ENCODE measurements around the gene NEDD4L. TPM values are rescaled to one million over a fixed set of nuclear protein-coding genes. Genes with fewer than 3 reads are reported as not detected.

Gene NEDD4L
- total RNA-seq, 4 donors from 2014 or later: 44.0 to 104 (median 59.6) TPM

GRCh38 chr18:58309610-58310239 is 265.7 kb downstream of the NEDD4L start:
- 88% methylated on average over 7 of the region's 7 CpGs for WGBS
- Histone ChIP-seq H3K27me3 (no peaks in the 10 kb centered on the region), H3K36me3 (no peaks in the 10 kb centered on the region), H3K4me3 (no peak overlapping the region), H3K4me1 (peaks cover 27% of the 10 kb centered on the region), H3K27ac (peak overlapping the region; percentile 28), H3K9me3 (no peaks in the 10 kb centered on the region)
- no peak for TF ChIP-seq POLR2AphosphoS5 (IDR thresholded peaks at IDR 0.05)
- TF ChIP-seq CTCF (IDR thresholded peaks at IDR 0.05): no peak
- TF ChIP-seq EP300 (IDR thresholded peaks at IDR 0.05): no peak
- TF ChIP-seq POLR2A (IDR thresholded peaks at IDR 0.05): no peak
- DNase-seq (ENCODE audit: low spot score in 2 of 2): no peak

GRCh38 chr18:58310517-58310916 is 266.5 kb downstream of the NEDD4L start:
- H3K27ac ChIP-seq: peak overlapping the region; percentile 46
- H3K27me3 ChIP-seq: no peaks in the 10 kb centered on the region
- no peak for TF ChIP-seq CTCF (IDR thresholded peaks at IDR 0.05)
- no peak for TF ChIP-seq POLR2A (IDR thresholded peaks at IDR 0.05)
- TF ChIP-seq EP300 (IDR thresholded peaks at IDR 0.05): no peak
- peak in 1 of 3 donors; percentile 35 for TF ChIP-seq POLR2AphosphoS5 (IDR thresholded peaks at IDR 0.05)
- no peak overlapping the region for H3K4me3 ChIP-seq
- H3K9me3 ChIP-seq: no peaks in the 10 kb centered on the region
- H3K36me3 ChIP-seq: no peaks in the 10 kb centered on the region
- no peak for DNase-seq (ENCODE audit: low spot score in 2 of 2)
- 48% methylated on average over 7 of the region's 7 CpGs for WGBS
- H3K4me1 ChIP-seq: peaks cover 35% of the 10 kb centered on the region

- peaks cover 44% of the 10 kb centered on the region for H3K4me1 ChIP-seq
- H3K27me3 ChIP-seq: no peaks in the 10 kb centered on the region
- no peak for TF ChIP-seq POLR2A (IDR thresholded peaks at IDR 0.05)
- no peak for TF ChIP-seq POLR2AphosphoS5 (IDR thresholded peaks at IDR 0.05)
- TF ChIP-seq CTCF (IDR thresholded peaks at IDR 0.05): no peak
- TF ChIP-seq EP300 (IDR thresholded peaks at IDR 0.05): no peak
- WGBS: 85% methylated on average over 6 of the region's 6 CpGs
- H3K36me3 ChIP-seq: no peaks in the 10 kb centered on the region
- no peaks in the 10 kb centered on the region for H3K9me3 ChIP-seq
- DNase-seq (ENCODE audit: low spot score in 2 of 2): no peak
- H3K27ac ChIP-seq: peak overlapping the region; percentile 46
- no peak overlapping the region for H3K4me3 ChIP-seq
These were observed 267.4 kb downstream of the NEDD4L start for GRCh38 chr18:58311390-58311789.

GRCh38 chr18:58313491-58314032 is 269.5 kb downstream of the NEDD4L start:
- Histone ChIP-seq H3K4me1 (peaks cover 51% of the 10 kb centered on the region), H3K36me3 (no peaks in the 10 kb centered on the region), H3K27ac (peak overlapping the region; percentile 46), H3K9me3 (no peaks in the 10 kb centered on the region), H3K4me3 (no peak overlapping the region), H3K27me3 (no peaks in the 10 kb centered on the region)
- no peak for DNase-seq (ENCODE audit: low spot score in 2 of 2)
- 70% methylated on average over 5 of the region's 5 CpGs for WGBS
- no peak for TF ChIP-seq POLR2A (IDR thresholded peaks at IDR 0.05)
- TF ChIP-seq CTCF (IDR thresholded peaks at IDR 0.05): no peak

- no peak overlapping the region for H3K4me3 ChIP-seq
- no peaks in the 10 kb centered on the region for H3K27me3 ChIP-seq
- WGBS: 30% methylated on average over 7 of the region's 7 CpGs
- TF ChIP-seq POLR2AphosphoS5 (IDR thresholded peaks at IDR 0.05) (peak in 1 of 3 donors; percentile 41), EP300 (IDR thresholded peaks at IDR 0.05) (no peak), POLR2A (IDR thresholded peaks at IDR 0.05) (no peak), CTCF (IDR thresholded peaks at IDR 0.05) (no peak)
- H3K36me3 ChIP-seq: no peaks in the 10 kb centered on the region
- H3K4me1 ChIP-seq: peaks cover 51% of the 10 kb centered on the region
- peak overlapping the region; percentile 73 for H3K27ac ChIP-seq
- no peaks in the 10 kb centered on the region for H3K9me3 ChIP-seq
- peak in 1 of 2 donors; percentile 76 for DNase-seq (ENCODE audit: low spot score in 2 of 2)
These were observed 270.3 kb downstream of the NEDD4L start for GRCh38 chr18:58314284-58314683.
